ENCODE measurements around the gene STARD10.

STARD10 gene

DNA sequence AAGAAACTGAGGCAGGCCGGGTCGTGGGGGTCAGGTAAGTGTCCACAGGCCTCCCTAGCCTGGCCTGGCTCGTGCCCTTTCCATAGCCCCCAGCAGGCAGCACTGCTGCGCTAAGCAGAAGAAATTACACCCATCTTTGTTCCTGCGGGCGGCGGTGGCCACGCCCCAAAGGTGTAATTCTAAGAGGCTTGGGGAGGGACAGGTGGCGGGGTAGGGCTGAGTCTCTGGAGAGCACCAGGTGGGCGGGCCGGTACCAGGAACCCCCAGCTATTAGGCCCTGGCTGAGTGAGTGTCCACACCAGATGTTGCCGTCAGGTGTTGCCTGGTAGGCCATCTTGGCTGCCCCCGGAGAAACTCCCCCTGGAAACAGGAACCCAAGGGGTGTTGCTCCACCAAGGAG lies 29.3 kb downstream of the STARD10 start:
- Histone ChIP-seq H3K4me1 (ENCODE audit: control insufficient read depth, insufficient read depth, low read length, poor library complexity, severe bottlenecking) (no peaks in the 10 kb centered on the region), H3K36me3 (ENCODE audit: control insufficient read depth, insufficient read depth, low read length) (no peaks in the 10 kb centered on the region), H3K4me3 (ENCODE audit: insufficient read depth, low read depth, low read length, poor library complexity, severe bottlenecking) (no peak overlapping the region), H3K27me3 (replicated peaks; ENCODE audit: control insufficient read depth, insufficient read depth, low read length, poor library complexity, severe bottlenecking) (no peaks in the 10 kb centered on the region), H3K27ac (ENCODE audit: insufficient read depth, low read length, poor library complexity, severe bottlenecking) (no peak overlapping the region), H3K9me3 (ENCODE audit: control insufficient read depth, low read length) (no peaks in the 10 kb centered on the region)
- DNase-seq, result no peak

GRCh38 chr11:72763823-72764222 lies 30.0 kb downstream of the STARD10 start:
- H3K27me3 ChIP-seq (replicated peaks; ENCODE audit: control insufficient read depth, insufficient read depth, low read length, poor library complexity, severe bottlenecking), result no peaks in the 10 kb centered on the region
- no peaks in the 10 kb centered on the region for H3K9me3 ChIP-seq (ENCODE audit: control insufficient read depth, low read length)

DNA sequence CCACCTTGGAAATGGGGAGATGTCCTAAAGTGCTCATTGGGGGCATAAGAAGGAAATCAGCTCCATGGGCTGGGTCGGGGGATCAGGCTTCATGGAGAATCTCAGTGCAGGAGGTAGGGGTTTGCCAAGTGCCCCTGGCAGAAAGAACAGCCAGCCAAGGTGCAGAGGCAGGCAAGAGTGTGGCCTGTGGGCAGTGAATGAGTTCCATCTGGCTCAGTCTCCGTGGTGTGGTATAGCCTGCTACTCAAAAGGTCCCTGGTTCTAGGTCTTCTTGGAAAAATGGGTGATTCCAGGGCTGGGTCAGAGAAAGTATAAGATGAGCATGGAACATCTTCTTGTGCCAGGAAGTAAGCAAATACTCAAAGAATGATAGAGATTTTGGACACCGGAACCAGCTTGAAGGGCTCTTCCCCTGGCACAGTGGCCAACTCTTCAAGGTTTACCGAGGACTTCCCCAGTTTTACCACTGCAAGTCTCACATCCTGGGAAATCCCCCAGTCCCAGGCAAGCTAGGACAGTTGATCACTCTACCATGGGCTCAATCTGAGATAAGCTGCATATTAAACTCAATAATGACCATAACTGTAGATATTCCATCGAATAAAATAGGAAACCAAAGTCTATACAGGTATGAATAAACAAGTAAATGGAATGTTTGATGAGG lies 31.1 kb downstream of the STARD10 start:
- no peaks in the 10 kb centered on the region for H3K9me3 ChIP-seq (ENCODE audit: control insufficient read depth, low read length)
- no peak for DNase-seq
- no peak overlapping the region for H3K27ac ChIP-seq (ENCODE audit: insufficient read depth, low read length, poor library complexity, severe bottlenecking)
- no peak overlapping the region for H3K4me3 ChIP-seq (ENCODE audit: insufficient read depth, low read depth, low read length, poor library complexity, severe bottlenecking)
- H3K36me3 ChIP-seq (ENCODE audit: control insufficient read depth, insufficient read depth, low read length), result no peaks in the 10 kb centered on the region
- H3K4me1 ChIP-seq (ENCODE audit: control insufficient read depth, insufficient read depth, low read length, poor library complexity, severe bottlenecking), result no peaks in the 10 kb centered on the region
- H3K27me3 ChIP-seq (replicated peaks; ENCODE audit: control insufficient read depth, insufficient read depth, low read length, poor library complexity, severe bottlenecking), result no peaks in the 10 kb centered on the region

More at GRCh38 chr11:72763823-72764222, 30.0 kb downstream of the STARD10 start:
- Histone ChIP-seq H3K27ac (ENCODE audit: insufficient read depth, low read length, poor library complexity, severe bottlenecking) (no peak overlapping the region), H3K36me3 (ENCODE audit: control insufficient read depth, insufficient read depth, low read length) (no peaks in the 10 kb centered on the region), H3K4me1 (ENCODE audit: control insufficient read depth, insufficient read depth, low read length, poor library complexity, severe bottlenecking) (no peaks in the 10 kb centered on the region), H3K4me3 (ENCODE audit: insufficient read depth, low read depth, low read length, poor library complexity, severe bottlenecking) (no peak overlapping the region)
- no peak for DNase-seq

- no peaks in the 10 kb centered on the region for H3K36me3 ChIP-seq (ENCODE audit: control insufficient read depth, insufficient read depth, low read length)
- no peaks in the 10 kb centered on the region for H3K9me3 ChIP-seq (ENCODE audit: control insufficient read depth, low read length)
- no peak overlapping the region for H3K27ac ChIP-seq (ENCODE audit: insufficient read depth, low read length, poor library complexity, severe bottlenecking)
- H3K27me3 ChIP-seq (replicated peaks; ENCODE audit: control insufficient read depth, insufficient read depth, low read length, poor library complexity, severe bottlenecking), result no peaks in the 10 kb centered on the region
- H3K4me1 ChIP-seq (ENCODE audit: control insufficient read depth, insufficient read depth, low read length, poor library complexity, severe bottlenecking), result no peaks in the 10 kb centered on the region
- no peak for DNase-seq
- no peak overlapping the region for H3K4me3 ChIP-seq (ENCODE audit: insufficient read depth, low read depth, low read length, poor library complexity, severe bottlenecking)
These were observed 33.1 kb downstream of the STARD10 start for GRCh38 chr11:72760539-72761405.

GRCh38 chr11:72759468-72759985 lies 34.3 kb downstream of the STARD10 start:
- Histone ChIP-seq H3K9me3 (ENCODE audit: control insufficient read depth, low read length) (no peaks in the 10 kb centered on the region), H3K27ac (ENCODE audit: insufficient read depth, low read length, poor library complexity, severe bottlenecking) (no peak overlapping the region)
- DNase-seq, result no peak

GRCh38 chr11:72758690-72759389 lies 35.0 kb downstream of the STARD10 start:
- no peak for DNase-seq
- Histone ChIP-seq H3K4me1 (ENCODE audit: control insufficient read depth, insufficient read depth, low read length, poor library complexity, severe bottlenecking) (no peaks in the 10 kb centered on the region), H3K27me3 (replicated peaks; ENCODE audit: control insufficient read depth, insufficient read depth, low read length, poor library complexity, severe bottlenecking) (no peaks in the 10 kb centered on the region), H3K27ac (ENCODE audit: insufficient read depth, low read length, poor library complexity, severe bottlenecking) (no peak overlapping the region), H3K9me3 (ENCODE audit: control insufficient read depth, low read length) (no peaks in the 10 kb centered on the region), H3K4me3 (ENCODE audit: insufficient read depth, low read depth, low read length, poor library complexity, severe bottlenecking) (no peak overlapping the region), H3K36me3 (ENCODE audit: control insufficient read depth, insufficient read depth, low read length) (no peaks in the 10 kb centered on the region)

More at GRCh38 chr11:72759468-72759985, 34.3 kb downstream of the STARD10 start:
- no peaks in the 10 kb centered on the region for H3K27me3 ChIP-seq (replicated peaks; ENCODE audit: control insufficient read depth, insufficient read depth, low read length, poor library complexity, severe bottlenecking)
- no peaks in the 10 kb centered on the region for H3K4me1 ChIP-seq (ENCODE audit: control insufficient read depth, insufficient read depth, low read length, poor library complexity, severe bottlenecking)
- no peak overlapping the region for H3K4me3 ChIP-seq (ENCODE audit: insufficient read depth, low read depth, low read length, poor library complexity, severe bottlenecking)
- H3K36me3 ChIP-seq (ENCODE audit: control insufficient read depth, insufficient read depth, low read length), result no peaks in the 10 kb centered on the region

DNA sequence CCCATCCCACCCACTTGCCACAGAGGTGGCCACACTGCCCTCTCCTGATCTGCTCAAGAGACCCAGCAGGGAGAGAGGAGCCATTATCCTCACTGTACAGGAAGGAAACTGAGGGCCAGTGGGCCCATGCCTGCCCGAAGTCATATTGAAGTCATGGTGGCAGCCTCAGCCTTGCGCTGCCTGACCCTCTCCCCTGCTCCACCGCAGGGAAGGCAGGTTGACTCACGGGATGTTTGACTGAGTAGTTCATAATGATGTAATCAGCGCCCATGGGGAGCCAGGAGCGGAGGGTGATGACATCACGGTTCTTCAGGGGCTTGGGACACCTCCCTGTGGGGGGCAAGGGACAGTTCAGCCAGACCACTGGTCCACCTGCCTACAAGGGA lies 35.5 kb downstream of the STARD10 start:
- Histone ChIP-seq H3K27ac (ENCODE audit: insufficient read depth, low read length, poor library complexity, severe bottlenecking) (no peak overlapping the region), H3K4me1 (ENCODE audit: control insufficient read depth, insufficient read depth, low read length, poor library complexity, severe bottlenecking) (peaks cover 3% of the 10 kb centered on the region), H3K4me3 (ENCODE audit: insufficient read depth, low read depth, low read length, poor library complexity, severe bottlenecking) (no peak overlapping the region), H3K27me3 (replicated peaks; ENCODE audit: control insufficient read depth, insufficient read depth, low read length, poor library complexity, severe bottlenecking) (no peaks in the 10 kb centered on the region), H3K36me3 (ENCODE audit: control insufficient read depth, insufficient read depth, low read length) (no peaks in the 10 kb centered on the region), H3K9me3 (ENCODE audit: control insufficient read depth, low read length) (no peaks in the 10 kb centered on the region)
- DNase-seq, result no peak

GRCh38 chr11:72755713-72756285 lies 38.0 kb downstream of the STARD10 start:
- H3K36me3 ChIP-seq (ENCODE audit: control insufficient read depth, insufficient read depth, low read length), result no peaks in the 10 kb centered on the region
- no peak overlapping the region for H3K27ac ChIP-seq (ENCODE audit: insufficient read depth, low read length, poor library complexity, severe bottlenecking)
- H3K4me3 ChIP-seq (ENCODE audit: insufficient read depth, low read depth, low read length, poor library complexity, severe bottlenecking), result no peak overlapping the region
- no peaks in the 10 kb centered on the region for H3K27me3 ChIP-seq (replicated peaks; ENCODE audit: control insufficient read depth, insufficient read depth, low read length, poor library complexity, severe bottlenecking)
- H3K4me1 ChIP-seq (ENCODE audit: control insufficient read depth, insufficient read depth, low read length, poor library complexity, severe bottlenecking), result peaks cover 22% of the 10 kb centered on the region
- no peaks in the 10 kb centered on the region for H3K9me3 ChIP-seq (ENCODE audit: control insufficient read depth, low read length)
- DNase-seq, result no peak

GRCh38 chr11:72754544-72755155 lies 39.2 kb downstream of the STARD10 start:
- no peak for DNase-seq
- Histone ChIP-seq H3K27me3 (replicated peaks; ENCODE audit: control insufficient read depth, insufficient read depth, low read length, poor library complexity, severe bottlenecking) (no peaks in the 10 kb centered on the region), H3K36me3 (ENCODE audit: control insufficient read depth, insufficient read depth, low read length) (no peaks in the 10 kb centered on the region), H3K4me3 (ENCODE audit: insufficient read depth, low read depth, low read length, poor library complexity, severe bottlenecking) (no peak overlapping the region), H3K4me1 (ENCODE audit: control insufficient read depth, insufficient read depth, low read length, poor library complexity, severe bottlenecking) (peaks cover 31% of the 10 kb centered on the region), H3K9me3 (ENCODE audit: control insufficient read depth, low read length) (no peaks in the 10 kb centered on the region), H3K27ac (ENCODE audit: insufficient read depth, low read length, poor library complexity, severe bottlenecking) (no peak overlapping the region)
